Natural killer cell (primary cell): ENCODE data around the gene TPM1. TPM values are rescaled to one million over a fixed set of nuclear protein-coding genes. Genes with fewer than 3 reads are reported as not detected.

ENCODE experiments used
- ATAC-seq, 3 donors: fragments of 150-1000 bp in 2 of 3; fragments of 200-7000 bp in 1 of 3; cut with Tn5 transposase; 1 replicate in 1 of 3; 2 replicates in 2 of 3; pipeline ENCODE4 v1.10.0; 2021; ENCODE audit warnings: mild to moderate bottlenecking in 2 of 3, moderate library complexity in 2 of 3
- DNase-seq, 2 donors: peaks; one replicate each; pipeline versions ENCODE4 v3.0.0 to v3.0.0-alpha.2; 2013 to 2021; ENCODE audit warnings: mixed read lengths in 1 of 2
- H3K27ac ChIP-seq: one replicate; pipeline ENCODE4 v1.5.1; 2013; ENCODE audit warnings: mild to moderate bottlenecking, low read length
- H3K27me3 ChIP-seq: one replicate; pipeline ENCODE4 v1.6.1; 2013; ENCODE audit warnings: low read length; ENCODE audit not compliant: control insufficient read depth, insufficient read depth
- H3K36me3 ChIP-seq: one replicate; pipeline ENCODE4 v1.6.1; 2013; ENCODE audit warnings: low read length; ENCODE audit not compliant: control insufficient read depth, insufficient read depth
- H3K4me1 ChIP-seq: one replicate; pipeline ENCODE4 v1.6.1; 2013; ENCODE audit warnings: low read length; ENCODE audit not compliant: control insufficient read depth, insufficient read depth
- H3K4me3 ChIP-seq: one replicate; pipeline ENCODE4 v1.5.1; 2013; ENCODE audit warnings: low read length
- H3K9me3 ChIP-seq: one replicate; pipeline ENCODE4 v1.6.1; 2013; ENCODE audit warnings: low read length; ENCODE audit not compliant: control insufficient read depth, insufficient read depth
- H3K27ac Mint-ChIP-seq, 2 donors: one replicate each; pipeline ENCODE4 v1.8.0; 2022; ENCODE audit warnings: mild to moderate bottlenecking in 2 of 2, mixed read lengths in 2 of 2, moderate library complexity in 1 of 2
- H3K27me3 Mint-ChIP-seq, 2 donors: one replicate each; pipeline ENCODE4 v1.8.0; 2022; ENCODE audit warnings: low read depth in 2 of 2, mixed read lengths in 2 of 2
- H3K36me3 Mint-ChIP-seq: one replicate; pipeline ENCODE4 v1.8.0; 2022; ENCODE audit warnings: mixed read lengths
- H3K4me1 Mint-ChIP-seq, 2 donors: one replicate each; pipeline ENCODE4 v1.8.0; 2022; ENCODE audit warnings: mixed read lengths in 2 of 2
- H3K4me3 Mint-ChIP-seq: one replicate; pipeline ENCODE4 v1.8.0; 2022; ENCODE audit warnings: mild to moderate bottlenecking, moderate library complexity, mixed read lengths
- H3K9me3 Mint-ChIP-seq, 2 donors: one replicate each; pipeline ENCODE4 v1.8.0; 2022; ENCODE audit warnings: mixed read lengths in 2 of 2
- CTCF ChIP-seq: fragments of 200-600 bp; IDR thresholded peaks from one replicate; pipeline ENCODE4 v1.8.0; 2022; ENCODE audit warnings: antibody characterized with exemption
- WGBS: methylation state at CpG from one replicate; pipeline ENCODE4 v1.1.7; 2013; ENCODE audit warnings: missing lambda C conversion rate; ENCODE audit not compliant: insufficient coverage; 5-methylcytosine and 5-hydroxymethylcytosine counted together
- intact Hi-C: fragments of 100-400 bp; cut with micrococcal nuclease; formaldehyde crosslinking; loops from one replicate; pipeline ENCODE4 v1.14.2; 2022
- total RNA-seq, 4 donors: library from RNA; stranded (reverse); fragments of 120-200 nt in 1 of 4; gene quantifications; one replicate each; pipeline versions ENCODE4 v1.2.3 to v1.2.4, GENCODE V29; 2013 to 2022

TPM1 gene
- total RNA-seq, 3 donors from 2014 or later (not counting 1 experiment from before 2014, with no cell fraction given), result 21.5 to 33.0 (median 25.6) TPM

GRCh38 chr15:63052077-63052841 lies 9.7 kb downstream of the TPM1 start:
- intact Hi-C loops, result no loop called here
- DNase-seq (no peak), ATAC-seq (no peak)
- H3K4me3 ChIP-seq, result no peak overlapping the region
- TF ChIP-seq CTCF, result no peak
- H3K27me3 ChIP-seq, result no peaks in the 10 kb centered on the region
- Mint-ChIP-seq H3K36me3 (no peaks in the 10 kb centered on the region), H3K4me1 (peaks cover 42 to 48% of the 10 kb centered on the region in 2 donors), H3K9me3 (no peaks in the 10 kb centered on the region), H3K27me3 (peaks cover 0 to 5% of the 10 kb centered on the region in 2 donors), H3K27ac (no peak overlapping the region), H3K4me3 (no peak overlapping the region)
- H3K4me1 ChIP-seq, result peaks cover 12% of the 10 kb centered on the region
- H3K36me3 ChIP-seq, result no peaks in the 10 kb centered on the region
- H3K9me3 ChIP-seq, result no peaks in the 10 kb centered on the region
- 97% methylated on average over 9 of the region's 10 CpGs for WGBS
- no peak overlapping the region for H3K27ac ChIP-seq

GRCh38 chr15:63052961-63053698 lies 10.6 kb downstream of the TPM1 start:
- peaks cover 4% of the 10 kb centered on the region for H3K36me3 ChIP-seq
- WGBS, result 91% methylated on average over 5 of the region's 7 CpGs
- peaks cover 6% of the 10 kb centered on the region for H3K4me1 ChIP-seq
- no peaks in the 10 kb centered on the region for H3K9me3 Mint-ChIP-seq
- H3K36me3 Mint-ChIP-seq, result no peaks in the 10 kb centered on the region
- H3K4me1 Mint-ChIP-seq, result peaks cover 36 to 40% of the 10 kb centered on the region in 2 donors
- H3K4me3 ChIP-seq, result no peak overlapping the region
- H3K27ac ChIP-seq, result no peak overlapping the region
- H3K27me3 ChIP-seq, result no peaks in the 10 kb centered on the region
- TF ChIP-seq CTCF, result no peak
- ATAC-seq (no peak), DNase-seq (no peak)
- H3K4me3 Mint-ChIP-seq, result no peak overlapping the region
- no peaks in the 10 kb centered on the region for H3K9me3 ChIP-seq
- intact Hi-C loops, result no loop called here
- no peaks in the 10 kb centered on the region for H3K27me3 Mint-ChIP-seq
- no peak overlapping the region for H3K27ac Mint-ChIP-seq

GRCh38 chr15:63054281-63054683 lies 11.7 kb downstream of the TPM1 start:
- WGBS, result 90% methylated on average over 4 of the region's 4 CpGs
- Histone ChIP-seq H3K4me3 (no peak overlapping the region), H3K36me3 (peaks cover 9% of the 10 kb centered on the region), H3K4me1 (no peaks in the 10 kb centered on the region), H3K27me3 (no peaks in the 10 kb centered on the region), H3K27ac (no peak overlapping the region), H3K9me3 (no peaks in the 10 kb centered on the region)
- ATAC-seq, result no peak
- DNase-seq, result no peak
- intact Hi-C loops, result no loop called here
- H3K36me3 Mint-ChIP-seq, result no peaks in the 10 kb centered on the region
- H3K4me1 Mint-ChIP-seq, result peaks cover 31 to 35% of the 10 kb centered on the region in 2 donors
- H3K4me3 Mint-ChIP-seq, result no peak overlapping the region
- H3K9me3 Mint-ChIP-seq, result no peaks in the 10 kb centered on the region
- no peaks in the 10 kb centered on the region for H3K27me3 Mint-ChIP-seq
- no peak for TF ChIP-seq CTCF
- no peak overlapping the region for H3K27ac Mint-ChIP-seq
